CD4-positive, alpha-beta T cell (primary cell): Measurements from ENCODE around the gene RGL1. TPM values are rescaled to one million over a fixed set of nuclear protein-coding genes. Genes with fewer than 3 reads are reported as not detected.

Experiments
- ATAC-seq: fragments of 200-7000 bp; cut with Tn5 transposase; one replicate; pipeline ENCODE4 v1.10.0; 2022; ENCODE audit warnings: mild to moderate bottlenecking; ENCODE audit not compliant: poor library complexity
- CTCF ChIA-PET: fragments of 350-600 bp; sonication (Branson Sonifier 250); formaldehyde crosslinking; loops from one replicate; lab custom pipeline; 2021; ENCODE audit warnings: antibody characterized with exemption, inconsistent platforms; lab: Charles Lee
- POLR2A ChIA-PET: fragments of 350-600 bp; sonication (Branson Sonifier 250); formaldehyde crosslinking; loops from one replicate; lab custom pipeline; 2021; ENCODE audit warnings: antibody characterized with exemption, inconsistent platforms; lab: Charles Lee
- DNase-seq, 14 experiments: peaks; one replicate each; pipeline ENCODE4 v3.0.0-alpha.2; 2013 to 2020; ENCODE audit warnings: mixed read lengths in 2 of 14
- H3K27ac ChIP-seq, 2 donors: one replicate each; pipeline versions ENCODE4 v1.5.1 to v1.7.0; 2013; ENCODE audit warnings: low read length in 2 of 2, low read depth in 1 of 2, mild to moderate bottlenecking in 1 of 2
- H3K27me3 ChIP-seq, 2 experiments: 1 replicate in 1 of 2; 2 replicates in 1 of 2; pipeline versions ENCODE4 v1.6.1 to v1.7.0; 2013; ENCODE audit warnings: low read length in 2 of 2, control low read depth in 1 of 2, mild to moderate bottlenecking in 1 of 2, moderate library complexity in 1 of 2; ENCODE audit not compliant: insufficient read depth in 2 of 2, control insufficient read depth in 1 of 2
- H3K36me3 ChIP-seq: one replicate; pipeline ENCODE4 v1.6.1; 2013; ENCODE audit warnings: low read length, control low read depth; ENCODE audit not compliant: insufficient read depth
- H3K4me1 ChIP-seq: one replicate; pipeline ENCODE4 v1.6.1; 2013; ENCODE audit warnings: low read length, control low read depth; ENCODE audit not compliant: insufficient read depth
- H3K4me3 ChIP-seq: one replicate; pipeline ENCODE4 v1.5.1; 2013; ENCODE audit warnings: mild to moderate bottlenecking, low read length, moderate library complexity
- H3K9me3 ChIP-seq, 2 experiments: 1 replicate in 1 of 2; 2 replicates in 1 of 2; pipeline versions ENCODE4 v1.6.1 to v1.7.0; 2013; ENCODE audit warnings: low read length in 2 of 2, mild to moderate bottlenecking in 2 of 2, control low read depth in 1 of 2, moderate library complexity in 1 of 2; ENCODE audit not compliant: control insufficient read depth in 1 of 2, insufficient read depth in 1 of 2
- H3K27ac Mint-ChIP-seq: one replicate; pipeline ENCODE4 v1.8.0; 2020; ENCODE audit warnings: mixed read lengths
- H3K27me3 Mint-ChIP-seq: one replicate; pipeline ENCODE4 v1.8.0; 2021; ENCODE audit warnings: mixed read lengths
- H3K36me3 Mint-ChIP-seq: one replicate; pipeline ENCODE4 v1.8.0; 2021; ENCODE audit warnings: low read depth, mixed read lengths
- H3K4me1 Mint-ChIP-seq: one replicate; pipeline ENCODE4 v1.8.0; 2021; ENCODE audit warnings: low read depth, mixed read lengths
- H3K4me3 Mint-ChIP-seq: one replicate; pipeline ENCODE4 v1.8.0; 2020; ENCODE audit warnings: mild to moderate bottlenecking, mixed read lengths
- H3K9me3 Mint-ChIP-seq: one replicate; pipeline ENCODE4 v1.8.0; 2020; ENCODE audit warnings: mixed read lengths
- CTCF ChIP-seq: fragments of 200-600 bp; IDR thresholded peaks from one replicate; pipeline ENCODE4 v1.8.0; 2022; ENCODE audit warnings: antibody characterized with exemption, mild to moderate bottlenecking
- intact Hi-C, 2 experiments: fragments of 100-400 bp; cut with DNase I in 1 of 2; cut with micrococcal nuclease in 1 of 2; formaldehyde crosslinking; loops; one replicate each; pipeline versions ENCODE4 v1.15.1 to v1.9.0; 2023 to 2025; cut with DNase I, micrococcal nuclease
- total RNA-seq, 174 experiments: library from RNA in 2 of 174; stranded (reverse) in 2 of 174; gene quantifications; one replicate each; pipeline ENCODE4 v1.2.3 and lab custom pipeline; 2021 to 2026

RGL1 gene
- total RNA-seq, 2 experiments from 2014 or later = 1.2 to 1.8 TPM

DNA sequence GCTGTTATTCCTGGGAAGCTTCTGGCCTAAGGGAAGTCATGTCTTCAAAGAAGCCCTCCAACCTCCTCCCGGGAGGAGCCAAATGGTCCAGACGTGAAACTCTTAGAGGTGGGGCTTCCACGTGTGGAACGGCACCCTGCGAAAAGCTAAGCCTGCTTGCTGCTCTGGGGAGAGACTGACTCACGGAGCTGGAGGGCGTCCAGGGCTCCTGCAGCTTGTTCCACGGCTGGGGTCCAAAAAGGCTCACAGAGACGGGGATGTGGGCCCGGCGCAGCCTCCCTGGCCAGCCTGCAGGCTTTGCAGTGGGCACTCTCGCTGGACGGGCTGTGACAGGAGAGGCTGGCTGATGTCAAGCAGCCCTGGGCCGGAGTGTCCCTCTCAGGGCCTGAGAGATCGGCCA, 127.5 kb downstream of the RGL1 start:
- Mint-ChIP-seq H3K9me3 (no peaks in the 10 kb centered on the region), H3K4me1 (peaks cover 3% of the 10 kb centered on the region), H3K36me3 (no peaks in the 10 kb centered on the region), H3K27me3 (no peaks in the 10 kb centered on the region), H3K27ac (no peak overlapping the region), H3K4me3 (no peak overlapping the region)
- DNase-seq (no peak), ATAC-seq (no peak)
- no peaks in the 10 kb centered on the region for H3K27me3 ChIP-seq
- no peaks in the 10 kb centered on the region for H3K9me3 ChIP-seq
- no peaks in the 10 kb centered on the region for H3K36me3 ChIP-seq
- H3K4me1 ChIP-seq = no peaks in the 10 kb centered on the region
- ChIA-PET POLR2A (no interaction called here), CTCF (interaction anchor here (0.5 to 0.7 kb wide), 2 partner anchors 24 to 1360 kb away, joined by 3 read pairs; no protein-coding TSS in a partner anchor)
- no peak overlapping the region for H3K4me3 ChIP-seq
- no peak for TF ChIP-seq CTCF
- intact Hi-C loops = no loop called here
- no peak overlapping the region for H3K27ac ChIP-seq

GRCh38 chr1:183933528-183934179, 128.7 kb downstream of the RGL1 start:
- Histone ChIP-seq H3K9me3 (no peaks in the 10 kb centered on the region), H3K36me3 (no peaks in the 10 kb centered on the region), H3K4me3 (no peak overlapping the region), H3K27ac (no peak overlapping the region), H3K4me1 (no peaks in the 10 kb centered on the region), H3K27me3 (no peaks in the 10 kb centered on the region)
- no peak overlapping the region for H3K27ac Mint-ChIP-seq
- ATAC-seq = no peak
- ChIA-PET POLR2A (no interaction called here), CTCF (no interaction called here)
- H3K4me1 Mint-ChIP-seq = peaks cover 3% of the 10 kb centered on the region
- H3K36me3 Mint-ChIP-seq = no peaks in the 10 kb centered on the region
- no peak overlapping the region for H3K4me3 Mint-ChIP-seq
- no peak for DNase-seq
- no peak for TF ChIP-seq CTCF
- intact Hi-C loops = no loop called here
- no peaks in the 10 kb centered on the region for H3K9me3 Mint-ChIP-seq
- no peaks in the 10 kb centered on the region for H3K27me3 Mint-ChIP-seq

- Mint-ChIP-seq H3K27me3 (no peaks in the 10 kb centered on the region), H3K4me3 (no peak overlapping the region), H3K4me1 (peaks cover 3% of the 10 kb centered on the region), H3K27ac (no peak overlapping the region), H3K36me3 (no peaks in the 10 kb centered on the region), H3K9me3 (no peaks in the 10 kb centered on the region)
- H3K27ac ChIP-seq = no peak overlapping the region
- TF ChIP-seq CTCF = no peak
- no peak for DNase-seq
- H3K4me3 ChIP-seq = no peak overlapping the region
- H3K4me1 ChIP-seq = no peaks in the 10 kb centered on the region
- H3K36me3 ChIP-seq = no peaks in the 10 kb centered on the region
- POLR2A ChIA-PET = no interaction called here
- no peak for ATAC-seq
- intact Hi-C loops = no loop called here
- H3K27me3 ChIP-seq = no peaks in the 10 kb centered on the region
- CTCF ChIA-PET = no interaction called here
- H3K9me3 ChIP-seq = no peaks in the 10 kb centered on the region
Observed at GRCh38 chr1:183934314-183934713, 129.4 kb downstream of the RGL1 start.
